ENCODE results near the gene ACTRT3. TPM values are rescaled to one million over a fixed set of nuclear protein-coding genes. Genes with fewer than 3 reads are reported as not detected.
"Not testable (repeated sequence)": the region's sequence is repeated elsewhere in the genome, so short reads cannot be mapped to it uniquely, and the experiment has no call there.

ACTRT3 gene
- polyA plus RNA-seq, 1 experiment: 2.5 TPM

GRCh38 chr3:169744366-169745054 lies 24.9 kb downstream of the ACTRT3 start:
- H3K27me3 ChIP-seq (ENCODE audit: control insufficient read depth, insufficient read depth, low read length): peaks cover 6% of the 10 kb centered on the region
- no peak for DNase-seq (ENCODE audit: low read depth, low spot score)
- TF ChIP-seq CTCF (IDR thresholded peaks at IDR 0.05; ENCODE audit: low read depth, low read length): peak; percentile 47
- H3K4me3 ChIP-seq (ENCODE audit: low read depth, low read length): no peak overlapping the region
- H3K27ac ChIP-seq (ENCODE audit: low read depth, low read length): no peak overlapping the region
- no peaks in the 10 kb centered on the region for H3K9me3 ChIP-seq (ENCODE audit: control insufficient read depth, insufficient read depth, low read length)
- ChIA-PET POLR2A (interaction anchor here (0.7 kb wide), 1 partner anchor 251 kb away, joined by 4 read pairs; no protein-coding TSS in a partner anchor), CTCF (interaction anchor here (0.6 to 4.0 kb wide), 9 partner anchors 13 to 916 kb away, joined by 3 to 39 read pairs (median 6); no protein-coding TSS in a partner anchor)

- ChIA-PET CTCF (interaction anchor here (0.7 kb wide), 1 partner anchor 70 kb away, joined by 6 read pairs; no protein-coding TSS in a partner anchor), POLR2A (no interaction called here)
- Histone ChIP-seq H3K27ac (ENCODE audit: low read depth, low read length) (no peak overlapping the region), H3K27me3 (ENCODE audit: control insufficient read depth, insufficient read depth, low read length) (peaks cover 2% of the 10 kb centered on the region), H3K4me3 (ENCODE audit: low read depth, low read length) (no peak overlapping the region), H3K9me3 (ENCODE audit: control insufficient read depth, insufficient read depth, low read length) (no peaks in the 10 kb centered on the region)
- TF ChIP-seq CTCF (IDR thresholded peaks at IDR 0.05; ENCODE audit: low read depth, low read length): no peak
- DNase-seq (ENCODE audit: low read depth, low spot score): no peak
Measured at GRCh38 chr3:169739067-169739466, 30.3 kb downstream of the ACTRT3 start.

- CTCF ChIA-PET; H3K4me3 ChIP-seq (ENCODE audit: low read depth, low read length); POLR2A ChIA-PET; DNase-seq (ENCODE audit: low read depth, low spot score); H3K27ac ChIP-seq (ENCODE audit: low read depth, low read length); H3K9me3 ChIP-seq (ENCODE audit: control insufficient read depth, insufficient read depth, low read length); H3K27me3 ChIP-seq (ENCODE audit: control insufficient read depth, insufficient read depth, low read length): not testable (repeated sequence)
Measured at GRCh38 chr3:169731857-169732256, 37.5 kb downstream of the ACTRT3 start.

- Histone ChIP-seq H3K27me3 (ENCODE audit: control insufficient read depth, insufficient read depth, low read length) (no peaks in the 10 kb centered on the region), H3K9me3 (ENCODE audit: control insufficient read depth, insufficient read depth, low read length) (no peaks in the 10 kb centered on the region), H3K27ac (ENCODE audit: low read depth, low read length) (no peak overlapping the region), H3K4me3 (ENCODE audit: low read depth, low read length) (no peak overlapping the region)
- CTCF ChIA-PET: no interaction called here
- DNase-seq (ENCODE audit: low read depth, low spot score): no peak
- POLR2A ChIA-PET: no interaction called here
- TF ChIP-seq CTCF (IDR thresholded peaks at IDR 0.05; ENCODE audit: low read depth, low read length): no peak
Measured at GRCh38 chr3:169722724-169723123, 46.6 kb downstream of the ACTRT3 start.

GRCh38 chr3:169718415-169718814 lies 50.9 kb downstream of the ACTRT3 start:
- H3K27ac ChIP-seq (ENCODE audit: low read depth, low read length); POLR2A ChIA-PET; H3K9me3 ChIP-seq (ENCODE audit: control insufficient read depth, insufficient read depth, low read length); H3K4me3 ChIP-seq (ENCODE audit: low read depth, low read length); CTCF ChIA-PET; H3K27me3 ChIP-seq (ENCODE audit: control insufficient read depth, insufficient read depth, low read length); DNase-seq (ENCODE audit: low read depth, low spot score): not testable (repeated sequence)

Small RNA genes within 50 kb of the gene (small RNA-seq; reads per million reads assigned to genes)
- gene RNU6-637P (ENCODE audit: insufficient read length, low read depth): not detected

Other genes with a start within 250 kb of the ACTRT3 start
- gene MECOM, start 105.8 kb downstream of the ACTRT3 start, polyA plus RNA-seq (2011; rRNA removed): 14.3 and 18.4 TPM in 2 replicates
- gene TERC, start 4.5 kb downstream of the ACTRT3 start, polyA plus RNA-seq (2011; rRNA removed): not detected in 2 replicates
- 18.9 and 27.0 TPM in 2 replicates for gene MYNN, start 3.8 kb upstream of the ACTRT3 start, polyA plus RNA-seq (2011; rRNA removed)
- not detected in 2 replicates for gene LRRIQ4, start 43.3 kb upstream of the ACTRT3 start, polyA plus RNA-seq (2011; rRNA removed)
- gene LRRC34, start 43.3 kb upstream of the ACTRT3 start, polyA plus RNA-seq (2011; rRNA removed): 1.2 and 2.3 TPM in 2 replicates
- gene LRRC31, start 100.4 kb upstream of the ACTRT3 start, polyA plus RNA-seq (2011; rRNA removed): not detected in 2 replicates
- not detected in 2 replicates for gene SAMD7, start 142.0 kb upstream of the ACTRT3 start, polyA plus RNA-seq (2011; rRNA removed)
- 78.8 and 109 TPM in 2 replicates for gene SEC62, start 197.2 kb upstream of the ACTRT3 start, polyA plus RNA-seq (2011; rRNA removed)